Left cardiac atrium (tissue), 4 donors: Measurements from ENCODE around the gene GADD45GIP1. TPM values are rescaled to one million over a fixed set of nuclear protein-coding genes. Genes with fewer than 3 reads are reported as not detected.

Experiments used
- ATAC-seq, 2 donors: fragments of 200-7000 bp; cut with Tn5 transposase; one replicate each; pipeline ENCODE4 v1.9.1; 2020; ENCODE audit warnings: mild to moderate bottlenecking in 2 of 2, moderate library complexity in 2 of 2
- DNase-seq: peaks from one replicate; pipeline ENCODE4 v3.0.0-alpha.2; 2020
- intact Hi-C, 2 donors: fragments of 100-400 bp; cut with DNase I; formaldehyde crosslinking; loops; one replicate each; pipeline versions ENCODE4 v1.14.1 to v1.15.1; 2022 to 2023
- long read RNA-seq: library from polyadenylated mRNA; unstranded; transcript quantifications from one replicate; pipeline ENCODE4 v2.0.0, GENCODE V29; 2021
- total RNA-seq, 2 donors: library from RNA; stranded (reverse); fragmentation: NEBNext Ultra II Directional; extraction: Animal tissue kit (Norgen Biotek cat#: 25700); gene quantifications; one replicate each; pipeline ENCODE4 v1.2.1, GENCODE V29; 2021
- donor health status: DM: no; HTN: yes; CAD: no.
- donor health status: DM: no; HTN: yes; CAD: no; lungs with severe emphysema.
- donor health status: DM: yes; HTN: yes; CAD: no.
- donor health status: Dilated cardiomyopathy.

The GADD45GIP1 gene
- total RNA-seq: 10 to 100 TPM; 25.5 to 28.1 TPM
- long read RNA-seq, transcript GADD45GIP1-201 (2 exons, 1,782 nt): major isoform, 8 of 11 reads
- long read RNA-seq, partial matches to known transcripts: 0 of 11 reads
- long read RNA-seq, other reads (novel, unspliced or antisense): 3 of 11 reads

DNA sequence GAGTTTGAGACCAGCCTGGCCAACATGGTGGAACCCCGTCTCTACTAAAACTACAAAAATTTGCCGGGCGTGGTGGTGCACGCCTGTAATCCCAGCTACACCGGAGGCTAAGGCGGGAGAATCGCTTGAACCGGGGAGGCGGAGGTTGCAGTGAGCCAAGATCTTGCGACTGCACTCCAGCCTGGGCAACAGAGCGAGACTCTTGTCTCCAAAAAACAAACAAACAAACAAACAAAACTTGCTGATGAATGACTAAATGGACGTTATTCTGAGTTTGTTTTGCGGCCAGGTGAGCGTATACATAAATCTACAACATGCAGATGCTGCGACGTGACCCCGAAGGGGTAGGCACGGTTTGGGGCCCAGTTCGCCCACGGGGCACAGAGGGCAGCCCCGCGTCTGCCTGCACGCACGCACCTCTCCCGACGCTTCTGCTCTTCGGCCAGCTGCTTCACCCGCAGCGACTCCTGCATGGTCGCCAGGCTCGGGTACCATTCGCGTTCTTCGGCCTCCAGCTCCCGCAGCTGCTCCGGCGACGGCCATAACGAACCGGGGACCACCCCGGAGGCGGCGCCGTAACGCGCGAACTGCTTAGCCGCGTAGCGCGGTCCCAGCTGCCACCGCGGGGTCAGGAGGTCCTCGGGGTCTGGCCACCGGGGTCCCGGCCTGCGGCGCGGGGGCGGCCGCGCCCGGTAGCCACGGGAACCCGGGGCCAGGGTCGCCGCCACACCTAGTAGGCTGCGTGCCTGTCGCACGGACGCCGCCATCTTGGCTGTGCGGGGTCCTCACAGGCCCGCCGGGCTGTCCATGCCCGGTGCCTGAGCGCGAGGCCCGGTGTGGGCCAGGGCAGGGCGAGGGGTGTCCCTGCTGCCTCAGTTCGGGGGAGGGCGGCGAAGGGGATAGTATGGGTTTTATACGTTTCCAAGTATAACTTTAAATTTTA is at the start of gene GADD45GIP1:
Gene GADD45GIP1 (minus strand): TSS at position 778 of the 943 bp plus-strand sequence. CDS start 11 bp downstream, at position 767.
- DNase-seq (peak; percentile 84), ATAC-seq (peak; percentile 94 to 96)
- intact Hi-C loops: no loop called here

DNA sequence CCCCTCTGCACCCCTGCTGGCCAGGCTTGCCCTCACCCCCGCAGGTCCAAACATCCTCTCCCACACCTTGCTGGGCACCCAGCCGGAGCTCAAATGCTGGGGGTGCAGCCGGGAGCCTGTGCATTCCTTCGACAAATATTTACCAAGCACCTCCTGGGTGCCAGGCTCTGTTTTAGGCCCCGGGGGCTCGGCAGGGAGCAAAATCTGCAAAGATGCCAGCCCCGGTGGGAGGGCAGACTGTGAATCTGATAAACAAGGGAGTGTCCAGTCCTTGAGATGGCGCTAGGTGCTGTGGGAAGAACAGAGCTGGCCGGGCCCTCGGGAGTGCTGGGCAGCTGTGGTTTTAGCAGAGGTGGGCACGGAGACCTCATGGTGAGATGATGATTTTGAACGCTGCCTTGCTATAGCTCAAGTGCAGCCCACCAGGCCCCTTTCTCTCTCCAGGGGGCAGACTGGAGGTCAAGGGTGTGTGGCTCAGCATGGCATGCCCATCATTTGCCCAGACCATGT is 48.9 kb upstream of the GADD45GIP1 start:
- intact Hi-C loops: no loop called here
- DNase-seq: no peak

DNA sequence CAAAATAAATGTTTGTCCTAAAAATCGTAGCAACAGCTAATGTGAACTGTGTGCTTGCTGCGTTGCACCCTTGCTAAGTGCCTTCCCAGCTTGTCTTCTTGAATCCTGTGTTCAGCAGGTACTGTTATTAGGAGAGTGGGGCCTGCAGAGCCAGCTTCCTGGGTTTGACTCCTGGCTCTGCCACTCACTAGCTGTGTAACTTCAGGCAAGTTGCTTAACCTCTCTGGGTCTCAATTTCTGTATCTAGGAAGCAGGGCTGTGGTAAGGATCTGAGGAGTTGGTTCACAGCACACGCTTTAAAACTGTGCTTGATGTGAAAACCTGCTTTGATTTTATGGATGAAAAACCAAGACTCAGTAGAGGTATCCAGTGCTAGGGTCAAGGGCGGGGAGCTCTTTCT is 48.2 kb upstream of the GADD45GIP1 start:
- no peak for ATAC-seq
- intact Hi-C loops: no loop called here
- no peak for DNase-seq

More for the DNA sequence above, 48.9 kb upstream of the GADD45GIP1 start:
- ATAC-seq: no peak

DNA sequence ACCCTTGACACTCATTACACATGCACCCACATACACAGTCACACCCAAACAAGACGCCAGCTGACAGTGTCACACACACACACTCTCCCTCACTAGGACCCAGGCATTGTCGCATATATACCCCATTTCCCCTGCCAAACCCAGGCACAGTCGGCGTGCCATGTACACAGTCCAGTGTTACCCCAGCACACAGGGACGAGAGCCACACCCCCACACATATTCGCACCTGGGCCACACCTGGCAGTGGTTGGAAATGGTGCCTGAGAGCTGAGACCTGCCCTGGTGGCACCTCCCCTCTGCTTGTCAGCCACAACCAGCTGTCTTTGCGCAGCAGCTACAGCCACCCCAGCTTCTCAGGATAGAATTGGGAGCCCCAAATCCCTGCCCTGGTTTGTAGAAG is 47.2 kb upstream of the GADD45GIP1 start:
- no peak for DNase-seq
- no peak for ATAC-seq

DNA sequence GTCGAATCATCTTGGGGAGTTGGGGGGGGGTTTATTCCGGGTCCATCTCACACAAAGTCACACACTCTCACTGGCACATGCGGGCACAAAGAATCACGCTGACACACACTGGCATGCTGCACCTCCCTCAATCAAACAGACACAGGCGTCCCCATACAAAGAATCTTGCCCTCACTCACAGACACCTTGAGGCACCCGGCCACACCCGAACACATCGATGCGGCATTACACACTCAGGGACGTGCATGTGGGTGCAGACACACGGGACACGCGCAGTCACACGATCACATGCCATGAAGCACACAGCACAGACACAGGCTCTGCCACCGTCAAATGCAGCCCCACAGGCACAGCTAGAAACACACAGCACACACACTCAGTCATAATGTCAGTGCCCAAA is 46.1 kb upstream of the GADD45GIP1 start:
- no peak for DNase-seq
- ATAC-seq: no peak
- intact Hi-C loops: no loop called here

More for the DNA sequence above, 47.2 kb upstream of the GADD45GIP1 start:
- intact Hi-C loops: no loop called here

DNA sequence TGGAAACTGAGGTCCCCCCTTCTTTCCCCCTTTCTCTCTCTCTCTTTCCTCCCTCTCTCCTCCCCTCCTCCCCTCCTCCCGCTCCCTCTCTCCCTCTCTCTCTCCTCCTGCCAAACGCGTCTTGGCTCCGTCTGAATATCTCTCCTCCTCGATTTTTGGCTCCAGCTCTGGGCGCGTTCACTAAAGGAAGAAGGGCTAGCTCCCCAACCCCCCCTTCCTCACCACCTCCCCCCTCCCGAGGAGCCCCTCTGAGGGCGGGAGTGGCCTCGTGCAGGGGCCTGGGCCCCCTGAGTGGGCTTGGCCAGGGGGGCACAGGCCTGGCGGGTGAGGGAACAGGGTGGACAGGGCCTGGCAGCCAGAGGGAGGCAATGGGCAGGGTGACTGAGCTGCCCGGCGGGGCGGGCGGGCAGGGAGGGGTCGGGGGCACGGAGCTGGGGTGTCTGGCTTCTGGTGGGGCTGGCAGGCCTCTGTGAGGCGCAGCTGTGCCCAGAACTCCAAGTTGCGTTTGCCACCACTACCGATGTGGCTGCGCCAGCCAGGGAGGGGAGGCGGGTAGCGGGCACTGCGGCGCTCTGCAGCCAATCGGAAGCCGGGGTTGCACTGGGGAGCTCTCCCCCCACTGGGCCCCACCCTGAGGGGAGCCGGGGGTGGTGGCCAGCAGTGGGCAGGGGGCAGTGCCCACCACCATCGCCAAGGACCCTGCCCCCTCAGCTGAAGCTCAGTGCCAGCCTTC is 45.3 kb upstream of the GADD45GIP1 start:
- intact Hi-C loops: no loop called here
- peak; percentile 80 for DNase-seq

DNA sequence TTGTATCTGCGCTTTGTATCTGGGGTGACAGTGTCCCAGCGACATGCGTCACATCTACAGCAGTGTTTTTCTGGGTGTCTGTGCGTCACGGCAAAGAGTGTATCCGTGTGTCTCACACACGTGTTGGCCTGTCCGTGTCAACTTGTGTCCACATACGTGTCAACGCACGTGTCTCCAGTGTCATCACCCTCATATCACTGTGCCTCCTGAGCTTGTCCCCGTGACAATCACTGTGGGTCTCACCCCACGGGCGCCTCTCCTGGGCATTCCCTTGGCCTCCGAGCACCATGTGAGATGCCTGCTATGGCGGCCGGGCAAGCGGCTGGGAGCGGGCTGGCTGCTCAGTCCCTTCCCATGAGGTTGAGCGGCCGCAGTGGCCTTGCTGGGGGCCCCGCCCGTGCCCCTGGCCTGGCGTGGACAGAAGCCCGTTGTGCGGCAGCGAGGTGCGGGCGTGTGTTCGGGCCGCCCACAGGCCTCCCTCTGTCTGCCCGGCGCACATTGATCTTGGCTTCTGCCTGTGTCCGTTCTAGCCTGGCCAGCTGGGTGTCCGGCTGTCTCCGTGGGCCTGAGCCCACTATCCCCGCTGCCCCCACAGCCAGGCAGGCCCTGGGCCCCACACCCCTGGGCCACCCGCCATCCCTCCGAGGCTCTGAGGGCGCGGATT is 44.6 kb upstream of the GADD45GIP1 start:
- intact Hi-C loops: no loop called here
- ATAC-seq: peak; percentile 48 to 71
- DNase-seq: peak; percentile 54

More for the DNA sequence above, 45.3 kb upstream of the GADD45GIP1 start:
- peak; percentile 76 to 82 for ATAC-seq

DNA sequence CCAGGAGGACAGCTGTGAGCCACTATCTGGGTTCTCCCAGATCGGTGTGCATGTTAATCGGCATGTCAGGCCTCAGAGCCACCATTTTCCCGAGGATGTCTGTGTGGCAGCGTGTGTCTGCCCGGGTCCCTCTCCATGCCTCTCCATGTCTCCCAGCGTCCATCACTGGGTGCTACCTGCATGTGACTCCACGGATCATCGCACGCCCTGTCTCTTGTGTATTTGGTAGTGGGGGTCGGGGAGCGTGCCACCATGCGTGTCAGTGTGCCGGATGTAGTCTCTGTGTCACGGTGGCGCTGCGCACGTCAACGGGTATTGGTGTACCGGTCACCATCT is 44.1 kb upstream of the GADD45GIP1 start:
- ATAC-seq (no peak), DNase-seq (no peak)
- intact Hi-C loops: no loop called here

DNA sequence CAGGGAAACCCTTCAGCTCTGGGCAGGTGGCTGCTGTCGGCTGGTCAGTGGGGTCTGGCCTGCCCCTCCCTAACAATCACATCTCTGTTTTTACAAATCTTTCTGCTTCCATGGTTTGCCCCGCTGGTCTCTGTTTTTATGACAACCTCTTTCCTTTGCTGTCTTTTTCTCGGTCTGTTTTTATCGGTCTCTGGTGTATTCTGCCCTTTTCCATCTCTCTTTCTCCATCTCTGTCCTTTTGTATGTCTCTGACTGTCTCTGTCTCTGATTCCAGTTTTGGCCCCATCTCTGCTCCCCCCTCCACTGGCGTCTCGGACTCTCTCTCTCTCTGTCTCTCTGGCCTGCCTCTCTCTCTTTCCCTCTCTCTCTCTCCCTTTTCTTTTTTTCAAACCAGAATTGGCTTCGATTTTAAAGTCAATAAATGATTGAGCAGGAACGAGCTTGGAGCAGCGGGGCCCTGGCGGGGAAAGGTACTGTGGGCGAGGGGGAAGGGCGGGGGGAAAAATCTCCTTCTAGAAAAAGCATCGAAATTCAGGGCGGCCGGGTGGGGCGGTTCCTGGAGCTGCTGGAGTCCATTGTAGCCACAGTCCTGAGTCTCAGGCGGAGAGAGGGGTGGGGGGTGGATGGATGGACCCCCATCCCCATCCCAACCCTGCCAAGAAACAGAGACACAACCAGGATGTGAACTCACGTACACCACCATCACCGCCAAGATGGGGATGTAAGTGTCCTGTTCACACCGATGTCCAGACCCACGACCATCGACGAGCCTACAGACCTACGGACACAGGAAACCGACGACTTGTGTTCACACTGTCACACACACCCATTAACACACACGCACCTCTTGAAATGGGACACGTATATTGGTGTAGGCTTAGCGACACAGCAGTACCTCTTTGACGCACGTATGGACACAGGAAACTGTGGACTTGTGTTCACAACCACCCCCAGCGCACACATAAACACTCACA is 41.2 kb upstream of the GADD45GIP1 start:
- intact Hi-C loops: loop anchor here in 1 of 2 donors (5.0 kb wide), 1 partner anchor 59 kb away; no protein-coding TSS in a partner anchor
- no peak for DNase-seq
- no peak for ATAC-seq

DNA sequence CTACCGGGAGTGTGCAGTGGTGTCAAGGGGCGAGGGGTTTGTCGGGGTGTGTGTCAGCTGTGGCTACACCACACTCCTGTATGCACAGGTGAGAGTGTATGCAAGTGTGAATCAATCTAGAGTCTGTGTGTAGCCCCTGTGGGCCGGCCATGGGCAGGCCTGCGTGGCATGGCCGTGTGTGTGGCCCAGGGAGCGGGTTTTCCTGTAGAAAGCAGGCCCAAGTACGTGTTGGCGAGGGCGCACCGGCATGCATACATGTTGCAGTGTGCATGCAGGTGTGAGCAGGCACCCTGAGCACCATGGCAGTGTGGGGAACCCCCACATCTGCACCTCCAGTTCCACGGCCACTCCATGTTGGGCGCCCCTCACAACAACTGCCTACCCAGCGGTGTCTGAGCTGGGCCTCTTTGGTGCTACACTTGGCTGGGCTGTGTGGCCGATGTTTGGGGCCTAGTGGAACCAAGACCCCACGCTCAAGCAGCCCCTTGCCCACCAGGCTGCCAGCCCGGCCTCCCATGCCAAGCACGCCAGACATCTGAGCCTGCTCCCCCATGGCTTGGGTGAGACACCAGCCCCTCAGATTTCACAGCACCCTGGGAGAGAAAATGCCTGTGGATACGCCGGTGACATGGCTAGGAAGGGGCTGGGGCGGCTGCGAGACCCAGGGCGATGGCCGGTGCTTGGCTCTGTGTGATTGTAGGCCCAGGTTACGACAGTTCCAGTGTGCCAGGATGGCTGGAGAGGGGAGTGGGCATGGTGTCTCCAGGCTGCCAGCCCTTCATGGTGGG is 40.4 kb upstream of the GADD45GIP1 start:
- DNase-seq: no peak
- ATAC-seq: no peak
- intact Hi-C loops: loop anchor here in 1 of 2 donors (5.0 kb wide), 1 partner anchor 60 kb away; no protein-coding TSS in a partner anchor

DNA sequence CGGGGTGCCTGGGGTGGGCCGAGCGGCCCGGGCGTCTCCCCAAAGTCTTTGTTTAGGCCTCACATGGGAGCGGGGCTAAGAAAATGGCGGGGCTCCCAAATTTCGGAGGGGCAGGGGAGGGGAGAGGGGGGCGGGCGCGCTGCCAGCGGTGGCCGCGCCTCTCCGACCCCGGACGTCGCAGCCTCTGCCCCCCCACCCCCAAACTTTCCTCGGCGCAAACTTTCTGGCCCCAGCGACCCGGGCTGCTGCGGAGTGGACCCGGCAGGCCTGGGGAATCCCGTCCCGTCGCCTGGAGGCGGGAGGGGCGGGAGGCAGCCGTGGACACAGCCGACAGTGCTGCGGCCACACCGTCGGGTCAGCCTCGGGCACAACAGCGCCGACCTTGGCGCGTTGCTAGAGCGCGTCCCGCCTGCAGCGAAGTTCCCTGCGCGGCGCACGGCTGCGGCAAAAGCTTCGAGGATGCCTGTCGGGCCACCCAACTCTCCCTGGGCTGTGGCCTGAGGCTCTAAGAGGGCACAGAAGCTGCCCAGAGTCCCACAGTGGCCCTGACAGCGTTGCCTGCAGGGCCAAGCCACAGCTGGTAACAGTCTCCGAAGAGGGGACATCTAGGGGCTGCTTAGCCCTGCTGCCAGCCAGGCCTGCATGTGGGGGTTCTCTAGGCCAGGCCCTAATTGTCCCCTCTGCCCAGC is 39.5 kb upstream of the GADD45GIP1 start:
- intact Hi-C loops: loop anchor here in 1 of 2 donors (5.0 kb wide), 1 partner anchor 61 kb away; no protein-coding TSS in a partner anchor
- peak; percentile 56 to 65 for ATAC-seq
- peak; percentile 59 for DNase-seq

DNA sequence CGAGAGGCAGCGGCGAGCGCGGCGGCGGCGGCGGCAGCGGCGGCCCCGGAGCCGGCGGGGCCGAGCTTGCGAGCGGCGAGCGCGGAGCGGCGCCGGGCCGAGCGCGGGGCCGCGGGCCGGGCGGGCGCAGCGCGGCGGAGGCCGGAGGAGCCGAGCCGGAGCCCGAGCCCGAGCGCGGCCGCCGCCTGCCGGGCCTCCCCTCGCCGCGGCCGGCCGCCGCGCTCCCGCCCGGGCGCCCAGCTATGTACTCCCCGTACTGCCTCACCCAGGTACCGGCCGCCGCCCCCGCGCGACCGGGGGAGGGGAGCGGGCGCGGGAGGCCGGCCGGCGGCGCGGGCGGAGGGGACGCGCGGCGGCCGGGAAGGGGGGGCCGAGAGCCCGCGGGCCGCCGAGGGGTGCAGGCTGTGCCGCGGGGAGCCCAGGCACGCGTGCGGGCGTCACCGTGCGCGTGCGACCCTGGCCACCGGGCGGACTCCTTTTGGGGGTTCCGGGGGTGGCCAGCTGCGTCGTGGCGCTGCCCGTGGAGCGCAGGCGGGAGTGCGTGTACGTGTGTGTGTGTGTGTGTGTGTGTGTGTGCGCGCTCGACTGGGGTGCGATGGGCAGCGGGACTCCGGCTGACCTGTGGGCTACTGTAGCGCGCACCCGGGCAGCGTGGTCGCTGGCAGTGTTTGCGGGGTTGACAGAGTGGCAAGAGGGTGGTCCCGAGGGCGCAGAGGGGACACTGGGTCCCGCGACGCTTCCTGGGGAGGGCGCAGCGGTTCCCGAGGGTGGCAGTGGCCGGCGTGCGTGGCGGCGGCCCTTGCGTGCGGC is 38.8 kb upstream of the GADD45GIP1 start:
- no peak for DNase-seq

DNA sequence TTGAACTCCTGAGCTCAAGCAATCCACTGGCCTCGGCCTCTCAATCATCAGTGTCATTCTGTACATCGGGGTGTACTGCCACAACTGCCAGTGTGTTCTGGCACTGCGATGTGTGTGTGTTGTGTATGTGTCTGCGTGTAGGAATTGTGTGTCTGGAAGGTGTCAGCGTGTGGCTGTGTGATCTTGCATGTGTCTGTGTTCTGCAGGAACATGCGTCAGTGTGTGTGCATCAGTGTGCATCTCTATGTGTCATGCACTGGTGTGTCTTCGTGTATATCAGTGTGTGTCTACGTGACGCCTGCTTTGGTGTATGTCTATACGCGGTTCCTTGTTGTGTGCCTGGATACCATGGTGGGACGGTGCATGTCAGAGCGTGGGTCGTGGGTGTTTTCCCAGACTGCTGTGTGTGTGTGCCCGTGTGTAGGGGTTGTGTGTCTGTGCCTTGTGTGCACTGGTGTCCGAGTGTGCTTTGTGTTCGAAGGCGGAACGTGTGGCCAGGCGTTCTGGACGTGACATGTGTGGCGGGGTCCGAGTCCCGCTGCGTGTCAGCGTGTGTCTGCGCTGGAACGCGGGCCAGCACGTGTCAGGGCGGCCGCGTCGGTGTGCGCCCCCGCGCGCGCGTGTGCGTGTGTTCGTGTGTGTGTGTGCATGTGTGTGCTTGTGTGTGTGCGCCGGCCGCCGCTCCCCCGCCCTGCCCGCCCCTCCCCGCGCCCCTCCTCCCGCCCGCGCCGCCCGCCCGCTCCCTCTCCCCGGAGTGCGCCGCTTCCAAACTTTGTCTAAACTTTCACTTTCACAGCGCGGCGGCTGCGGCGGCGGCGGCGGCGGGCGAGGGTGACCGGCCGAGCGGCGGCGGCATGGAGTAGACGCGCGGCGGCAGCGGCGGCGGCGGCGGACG is 37.9 kb upstream of the GADD45GIP1 start, which contains the start of gene NFIX:
Gene NFIX (plus strand): TSS at position 775 of the 895 bp plus-strand sequence. CDS start 363 bp downstream, outside the sequence.
- peak; percentile 44 to 60 for ATAC-seq
- intact Hi-C loops: loop anchor here in 1 of 2 donors (5.0 kb wide), 1 partner anchor 62 kb away; no protein-coding TSS in a partner anchor
- DNase-seq: peak; percentile 76

More for the DNA sequence above, 38.8 kb upstream of the GADD45GIP1 start:
- intact Hi-C loops: loop anchor here in 1 of 2 donors (5.0 kb wide), 1 partner anchor 62 kb away; no protein-coding TSS in a partner anchor
- ATAC-seq: peak; percentile 25 to 38

DNA sequence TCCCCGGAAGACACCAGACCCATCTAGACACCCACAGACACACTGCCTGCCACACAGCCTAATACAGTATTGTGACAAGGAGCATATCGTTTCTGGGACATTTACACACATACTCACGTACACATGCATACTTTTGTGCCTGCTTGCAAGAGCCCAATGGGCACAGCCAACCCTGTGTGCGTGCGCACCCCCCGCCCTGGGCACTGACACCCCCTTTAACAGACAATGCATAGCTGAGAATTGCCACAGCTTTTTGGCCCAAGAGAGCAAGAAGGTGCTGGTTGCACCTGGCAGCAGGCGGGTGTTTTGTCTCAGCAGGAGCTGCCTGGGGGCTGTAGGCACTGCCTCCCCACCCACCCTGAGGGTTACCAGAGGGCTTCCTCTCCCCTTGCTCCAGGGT is 36.5 kb upstream of the GADD45GIP1 start:
- intact Hi-C loops: no loop called here
- DNase-seq (no peak), ATAC-seq (no peak)
